Fibroblast of skin of right quadriceps (primary cell): Measurements from ENCODE around the gene LAMC2.

Experiments used
- DNase-seq: peaks from one replicate; pipeline ENCODE4 v3.0.0-alpha.2; 2013

Gene LAMC2

DNA sequence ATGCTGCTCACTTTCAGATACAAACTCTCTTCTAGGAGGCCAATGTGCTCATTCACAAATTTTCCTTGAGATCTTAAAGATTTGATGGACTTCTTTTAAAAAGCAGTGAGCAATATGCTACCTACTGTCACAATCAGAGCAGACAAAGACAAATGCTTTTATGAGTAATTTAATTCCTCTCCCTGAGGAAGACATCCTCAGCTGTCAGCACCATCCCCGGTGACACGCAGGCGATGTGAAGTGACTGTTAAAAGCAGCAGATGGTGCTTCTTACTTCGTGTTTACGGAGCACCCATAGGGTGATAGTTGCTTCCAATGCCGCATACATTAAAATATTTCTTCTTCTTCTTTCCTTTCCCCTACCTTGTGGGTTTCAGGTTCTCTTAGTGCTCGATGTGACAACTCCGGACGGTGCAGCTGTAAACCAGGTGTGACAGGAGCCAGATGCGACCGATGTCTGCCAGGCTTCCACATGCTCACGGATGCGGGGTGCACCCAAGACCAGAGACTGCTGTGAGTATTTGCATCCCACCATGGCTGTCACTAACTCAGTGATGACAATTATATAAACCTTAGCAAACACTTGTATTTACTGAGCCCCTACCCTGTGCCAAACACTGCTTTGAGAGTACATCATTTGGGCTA lies 29.1 kb downstream of the LAMC2 start:
- no peak for DNase-seq

DNA sequence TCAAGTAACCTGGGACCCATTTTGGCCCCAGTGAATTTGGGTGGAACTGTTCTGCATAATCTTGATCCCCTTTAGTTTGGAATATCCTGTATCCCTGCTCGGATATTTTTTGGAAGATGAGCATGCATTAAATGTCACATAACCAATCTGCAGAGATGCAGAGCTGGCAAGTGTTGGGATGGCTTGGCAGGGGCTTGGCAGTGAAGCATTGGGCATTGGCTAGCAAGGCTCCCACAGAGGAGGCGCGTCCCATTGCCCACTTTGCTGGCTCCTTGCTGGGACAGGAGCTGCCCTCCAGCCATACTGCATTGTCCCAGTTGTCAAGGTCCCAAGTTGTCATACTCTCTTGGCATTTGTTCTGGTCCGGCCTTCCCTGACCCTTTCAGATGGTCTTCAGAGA lies 29.9 kb downstream of the LAMC2 start:
- DNase-seq: no peak

DNA sequence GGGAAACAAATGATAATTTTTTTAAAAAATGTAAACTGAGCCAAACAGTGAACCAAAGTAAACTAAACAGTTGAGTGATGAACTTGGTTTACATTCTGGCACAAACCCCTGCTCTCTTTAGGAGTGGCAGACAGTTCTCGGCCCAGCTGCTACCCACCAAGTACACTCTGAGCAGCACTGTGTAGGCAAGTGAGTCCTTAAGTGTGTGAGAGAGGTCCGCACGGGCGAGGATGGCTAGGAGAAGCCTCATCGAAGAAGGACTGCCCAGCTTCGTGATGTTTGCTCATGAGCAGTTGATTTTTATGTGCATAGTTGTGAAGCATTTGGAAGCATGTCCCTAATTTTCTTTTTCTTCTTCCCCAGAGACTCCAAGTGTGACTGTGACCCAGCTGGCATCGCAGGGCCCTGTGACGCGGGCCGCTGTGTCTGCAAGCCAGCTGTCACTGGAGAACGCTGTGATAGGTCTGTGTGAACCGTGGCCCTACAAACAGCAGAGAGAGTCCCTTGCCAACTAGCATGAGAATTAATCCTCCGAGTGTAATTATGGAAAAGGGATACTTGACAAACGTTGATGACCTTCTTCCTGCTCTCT lies 32.1 kb downstream of the LAMC2 start:
- DNase-seq: no peak

DNA sequence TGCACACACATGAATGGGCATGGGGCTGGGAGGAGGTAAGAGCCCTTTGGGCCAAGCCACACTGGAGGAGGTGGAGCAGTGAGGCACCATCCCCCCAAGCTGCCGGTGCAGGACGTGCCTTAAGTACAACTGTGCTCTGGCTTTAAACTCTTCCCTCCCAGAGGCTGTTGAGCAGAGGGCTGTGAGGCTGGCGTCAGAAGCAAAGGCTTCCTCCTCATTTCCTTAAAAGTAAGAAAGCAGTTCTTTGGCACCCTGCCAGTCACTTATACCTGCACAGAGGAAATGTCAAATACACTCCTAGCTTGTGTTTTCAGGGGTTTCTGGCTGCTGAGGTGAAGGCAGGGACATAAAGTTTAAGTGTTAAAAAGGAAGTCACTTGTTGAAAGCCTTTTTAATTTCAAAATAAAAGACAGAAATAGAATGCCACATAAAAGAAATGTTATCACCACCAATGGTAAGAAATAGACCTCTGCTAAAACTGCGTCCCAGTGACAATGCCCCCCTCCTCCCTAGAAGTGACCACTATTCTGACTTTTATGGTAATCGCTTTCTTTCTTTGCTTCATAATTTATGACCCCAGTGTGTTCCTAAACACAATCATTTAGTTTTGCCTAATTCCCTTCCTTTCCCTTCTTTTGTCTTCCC lies 33.0 kb downstream of the LAMC2 start:
- DNase-seq: no peak

DNA sequence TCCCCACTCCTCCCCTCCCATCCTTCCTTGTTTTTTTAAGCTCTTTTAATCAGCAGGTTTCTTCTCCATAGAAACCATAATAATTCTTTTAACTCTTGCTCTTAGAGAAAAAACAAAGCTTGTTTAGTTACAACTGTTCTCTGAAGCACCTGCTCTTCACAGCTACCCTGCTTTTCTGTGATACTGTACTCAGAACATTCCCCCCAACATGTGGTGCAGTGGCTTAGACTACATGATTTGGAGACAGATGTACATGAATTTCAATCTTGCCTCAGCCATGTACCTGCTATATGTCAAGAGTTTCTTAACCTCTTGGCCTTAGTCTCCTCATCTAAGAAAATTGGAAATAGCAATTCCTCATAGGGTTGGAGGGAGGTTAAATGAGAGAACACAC lies 33.5 kb downstream of the LAMC2 start:
- DNase-seq: no peak

DNA sequence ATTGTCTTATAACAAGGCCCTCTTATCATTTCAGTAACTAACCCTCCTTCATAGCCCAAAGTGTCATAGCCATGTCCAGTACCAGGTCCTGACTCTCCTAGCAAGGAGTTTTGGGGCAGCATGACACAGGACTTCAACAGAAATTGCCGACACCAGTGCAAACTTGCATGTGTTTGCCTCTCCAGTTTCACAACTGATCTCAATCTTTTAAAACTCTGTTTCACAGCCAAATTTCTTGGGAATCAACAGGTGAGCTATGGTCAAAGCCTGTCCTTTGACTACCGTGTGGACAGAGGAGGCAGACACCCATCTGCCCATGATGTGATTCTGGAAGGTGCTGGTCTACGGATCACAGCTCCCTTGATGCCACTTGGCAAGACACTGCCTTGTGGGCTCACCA lies 36.8 kb downstream of the LAMC2 start:
- no peak for DNase-seq

DNA sequence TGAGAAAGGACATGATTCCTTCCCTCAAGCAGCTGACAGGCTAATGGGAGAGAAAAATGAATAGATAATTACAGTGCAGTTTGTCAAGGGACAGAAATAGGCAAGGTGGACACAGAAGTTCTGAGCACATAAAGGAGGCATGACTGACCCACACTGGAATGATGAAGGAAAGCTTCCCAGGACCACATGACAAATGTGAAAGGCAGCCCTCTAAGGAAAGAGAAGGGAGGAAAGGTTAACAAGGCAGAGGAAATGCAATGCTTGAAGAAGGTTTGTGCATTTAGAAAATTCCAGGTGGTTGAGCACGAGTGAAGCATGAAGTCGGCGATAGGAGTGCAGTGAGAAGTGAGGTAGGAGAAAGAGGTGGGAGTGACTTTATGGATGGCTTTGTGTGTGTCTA lies 37.4 kb downstream of the LAMC2 start:
- no peak for DNase-seq

DNA sequence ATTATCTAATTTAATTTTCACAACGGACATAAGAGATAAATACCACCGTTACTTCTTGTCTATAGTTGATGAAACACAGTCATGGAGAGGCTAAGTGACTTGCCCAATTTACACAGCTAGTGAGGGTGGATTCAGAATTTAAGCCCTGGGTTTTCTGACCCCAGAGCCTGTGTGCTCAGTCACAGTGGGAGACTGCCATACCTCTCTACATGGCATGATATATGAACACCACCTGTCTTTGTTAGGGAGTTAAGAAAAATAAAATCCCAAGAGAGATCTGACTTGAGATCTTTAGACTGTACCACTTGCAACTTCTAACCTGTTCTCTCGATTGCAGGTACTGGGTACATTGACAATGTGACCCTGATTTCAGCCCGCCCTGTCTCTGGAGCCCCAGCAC lies 40.3 kb downstream of the LAMC2 start:
- DNase-seq: no peak

DNA sequence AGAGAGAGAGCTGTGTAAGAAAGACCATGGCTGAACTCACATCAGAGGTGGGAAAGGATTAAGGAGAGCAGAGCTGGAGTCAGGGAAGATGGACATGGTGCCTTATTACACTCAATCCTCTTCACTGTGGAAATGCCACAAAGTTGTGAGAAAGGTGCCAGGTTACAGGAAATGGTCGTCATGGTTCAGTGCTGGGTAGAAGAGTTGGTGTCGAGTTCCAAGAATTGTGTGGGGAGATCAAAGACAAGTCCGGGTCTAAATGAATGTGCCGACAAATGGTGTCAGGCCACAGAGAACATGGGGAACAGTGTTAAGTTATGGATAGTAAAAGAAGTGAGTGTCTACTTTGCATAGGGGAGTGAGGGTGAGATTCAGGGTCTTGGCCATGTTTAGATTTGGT lies 40.9 kb downstream of the LAMC2 start:
- no peak for DNase-seq

DNA sequence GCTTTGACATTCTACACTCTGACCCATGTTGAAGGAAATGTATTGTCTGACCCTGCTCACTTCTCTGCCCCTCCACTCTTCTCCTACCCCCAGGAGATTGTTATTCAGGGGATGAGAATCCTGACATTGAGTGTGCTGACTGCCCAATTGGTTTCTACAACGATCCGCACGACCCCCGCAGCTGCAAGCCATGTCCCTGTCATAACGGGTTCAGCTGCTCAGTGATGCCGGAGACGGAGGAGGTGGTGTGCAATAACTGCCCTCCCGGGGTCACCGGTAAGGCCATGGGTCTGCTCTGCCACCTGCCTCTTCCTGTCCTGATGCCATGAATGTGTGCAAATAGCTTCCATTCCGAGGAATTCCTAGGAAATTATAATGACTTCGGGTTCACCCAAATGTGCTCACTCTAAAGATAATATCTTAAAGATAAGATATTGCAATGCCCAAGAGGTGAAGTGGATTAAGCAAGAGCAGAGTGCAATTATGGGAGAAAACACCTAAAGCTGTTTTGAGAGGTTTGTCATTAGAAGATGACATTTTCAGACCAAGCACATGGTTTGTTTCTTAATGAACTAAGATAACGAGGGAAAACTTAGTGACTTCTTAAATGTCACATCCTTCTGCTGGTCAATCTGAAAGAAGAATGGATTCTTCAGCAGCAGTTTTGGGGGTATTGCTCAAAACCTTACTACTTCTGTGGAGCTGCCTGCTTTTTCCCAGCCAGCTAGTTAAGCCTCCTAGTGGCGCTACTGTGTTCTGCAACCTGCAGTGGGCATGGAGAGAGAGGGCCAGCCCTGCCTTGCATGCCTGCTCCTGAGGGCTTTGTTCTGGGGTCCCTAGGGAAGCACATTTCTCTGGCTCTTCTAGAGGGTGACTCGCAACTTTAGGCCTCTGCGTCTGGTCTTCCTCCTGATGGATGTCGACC lies 41.6 kb downstream of the LAMC2 start:
- peak; percentile 40 for DNase-seq

DNA sequence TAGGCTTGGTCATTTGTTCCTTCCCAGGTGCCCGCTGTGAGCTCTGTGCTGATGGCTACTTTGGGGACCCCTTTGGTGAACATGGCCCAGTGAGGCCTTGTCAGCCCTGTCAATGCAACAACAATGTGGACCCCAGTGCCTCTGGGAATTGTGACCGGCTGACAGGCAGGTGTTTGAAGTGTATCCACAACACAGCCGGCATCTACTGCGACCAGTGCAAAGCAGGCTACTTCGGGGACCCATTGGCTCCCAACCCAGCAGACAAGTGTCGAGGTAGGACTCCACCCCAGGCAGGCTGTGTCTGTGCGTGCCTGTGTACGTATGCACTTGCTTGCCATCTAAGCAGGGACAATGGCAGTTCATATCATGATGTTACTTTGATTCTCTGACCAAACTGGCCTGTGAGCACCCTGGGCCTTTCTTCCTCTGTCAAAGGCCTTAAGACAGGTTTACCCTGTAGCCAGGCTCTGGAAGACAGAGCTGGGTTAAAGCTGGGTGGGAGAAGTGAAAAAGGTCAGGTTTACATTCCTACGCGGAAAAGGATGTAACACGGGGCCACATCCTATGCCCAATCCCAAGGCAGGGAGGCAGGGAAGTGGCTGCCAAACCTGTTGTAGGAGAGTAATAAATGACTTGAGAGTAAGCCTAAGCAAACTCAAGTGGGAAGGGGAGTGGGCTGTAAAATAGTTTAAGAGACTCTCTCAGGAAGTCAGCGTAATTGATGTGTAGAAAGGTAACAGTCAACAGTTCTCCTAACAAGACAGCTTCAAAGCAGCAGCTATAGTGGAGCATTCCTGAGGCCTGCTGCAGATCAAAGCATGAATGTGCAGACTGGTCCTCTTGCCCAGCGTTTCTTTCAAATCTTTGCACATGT lies 42.5 kb downstream of the LAMC2 start:
- no peak for DNase-seq

DNA sequence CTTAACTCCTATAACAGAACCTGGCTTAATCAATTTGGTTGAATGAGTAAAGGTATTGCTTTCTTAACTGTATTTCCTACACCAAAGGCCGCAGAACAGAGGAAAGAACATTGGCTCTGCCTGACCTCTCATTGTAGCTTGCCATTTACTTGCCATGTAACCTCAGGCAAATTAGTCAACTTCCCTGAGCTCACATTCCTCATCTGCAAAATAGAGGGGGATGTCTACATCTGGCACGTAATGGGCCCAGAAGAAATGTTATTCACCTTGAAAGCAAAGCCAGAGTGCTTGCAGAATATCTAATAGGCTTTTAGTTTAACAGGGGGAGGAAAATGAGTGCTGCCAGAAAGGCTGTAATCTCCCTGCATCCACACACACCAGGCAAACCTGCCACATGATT lies 44.3 kb downstream of the LAMC2 start:
- peak; percentile 51 for DNase-seq

DNA sequence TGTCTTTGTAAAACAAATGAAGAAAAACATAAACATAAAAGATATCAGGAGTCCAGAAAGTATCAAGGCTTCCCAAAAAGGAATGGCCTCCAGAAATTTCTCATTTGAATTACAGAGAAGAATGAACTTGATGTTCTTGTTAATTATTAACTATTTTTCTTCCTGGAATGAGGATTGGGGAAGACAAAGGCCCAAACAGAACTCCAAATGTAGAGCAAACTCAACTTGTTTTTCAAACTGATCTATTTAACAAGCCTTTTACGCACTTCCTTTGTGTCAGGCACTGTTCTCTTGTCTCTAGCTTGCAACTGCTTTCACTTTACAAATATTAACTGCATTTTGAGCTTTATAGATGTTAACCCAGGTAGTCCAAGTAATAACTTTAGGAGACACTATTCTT lies 45.5 kb downstream of the LAMC2 start:
- DNase-seq: no peak

DNA sequence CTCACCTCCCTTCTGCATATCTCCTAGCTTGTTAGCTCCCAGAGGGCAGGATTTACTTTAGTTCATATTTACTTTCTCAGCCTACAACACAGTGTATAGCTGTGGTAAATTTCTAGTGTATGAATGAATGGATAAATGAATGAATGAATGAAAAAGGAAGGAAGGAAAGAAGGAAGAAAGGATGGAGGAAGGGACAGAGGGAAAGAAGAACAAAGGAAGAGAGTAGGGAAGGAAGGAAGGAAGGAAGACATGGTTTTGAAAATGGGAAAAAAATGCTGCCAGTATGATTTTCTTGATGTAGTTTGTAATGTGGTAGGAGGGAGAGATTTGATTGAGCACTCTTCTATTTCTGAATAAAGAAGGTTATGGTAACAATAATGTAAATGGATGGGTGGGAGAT lies 47.0 kb downstream of the LAMC2 start:
- no peak for DNase-seq

DNA sequence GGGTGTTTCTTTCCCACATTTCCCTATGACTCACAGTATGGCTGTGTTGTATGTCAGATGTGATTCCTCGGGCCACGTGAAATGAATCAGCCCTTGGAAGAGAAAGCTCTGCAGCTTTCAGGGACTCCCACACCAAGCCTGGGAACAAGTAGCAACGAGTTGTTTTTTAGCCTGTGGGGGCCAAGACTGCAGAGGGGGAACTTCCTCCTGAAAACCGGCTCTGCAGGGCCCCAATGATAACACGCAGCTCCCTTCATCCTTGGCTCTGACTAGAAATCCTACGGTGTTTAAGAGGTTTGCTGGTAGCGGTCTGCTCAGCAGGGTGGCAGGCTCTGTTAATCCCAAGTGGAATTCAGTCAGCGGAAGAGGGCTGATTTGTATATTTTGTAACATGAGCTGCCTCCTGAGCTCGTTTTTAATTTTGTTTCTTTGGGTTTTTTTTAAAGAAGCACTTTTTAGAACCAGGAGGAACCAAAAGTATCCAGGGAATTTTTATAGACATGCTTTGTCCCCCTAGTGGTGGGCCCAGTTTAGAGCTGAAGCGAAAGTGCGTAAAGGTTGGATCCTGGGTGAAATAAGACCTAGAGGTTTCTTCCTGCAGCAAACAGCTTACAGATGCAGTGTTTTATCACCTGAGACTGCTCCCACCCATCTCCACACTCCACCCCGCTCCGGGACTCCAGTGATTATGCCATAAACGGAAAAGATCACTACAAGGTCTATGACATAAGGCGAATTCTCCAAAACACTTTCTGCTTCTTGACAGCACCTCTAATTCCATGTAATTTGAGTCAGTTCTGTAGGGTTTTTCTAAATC lies 48.8 kb downstream of the LAMC2 start:
- DNase-seq: peak; percentile 94

DNA sequence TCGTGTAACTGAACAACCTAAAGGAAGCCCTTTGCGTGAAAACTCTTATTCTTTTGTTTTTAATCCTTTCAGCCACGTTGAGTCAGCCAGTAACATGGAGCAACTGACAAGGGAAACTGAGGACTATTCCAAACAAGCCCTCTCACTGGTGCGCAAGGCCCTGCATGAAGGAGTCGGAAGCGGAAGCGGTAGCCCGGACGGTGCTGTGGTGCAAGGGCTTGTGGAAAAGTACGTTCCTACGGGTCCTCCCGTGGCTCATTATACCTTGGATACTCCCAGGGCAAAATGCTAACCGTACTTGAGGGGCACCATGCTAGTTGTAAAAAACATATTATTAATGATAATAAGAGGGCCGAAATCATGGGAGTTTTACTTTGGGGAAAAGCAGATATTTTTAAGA lies 49.4 kb downstream of the LAMC2 start:
- DNase-seq: no peak

DNA sequence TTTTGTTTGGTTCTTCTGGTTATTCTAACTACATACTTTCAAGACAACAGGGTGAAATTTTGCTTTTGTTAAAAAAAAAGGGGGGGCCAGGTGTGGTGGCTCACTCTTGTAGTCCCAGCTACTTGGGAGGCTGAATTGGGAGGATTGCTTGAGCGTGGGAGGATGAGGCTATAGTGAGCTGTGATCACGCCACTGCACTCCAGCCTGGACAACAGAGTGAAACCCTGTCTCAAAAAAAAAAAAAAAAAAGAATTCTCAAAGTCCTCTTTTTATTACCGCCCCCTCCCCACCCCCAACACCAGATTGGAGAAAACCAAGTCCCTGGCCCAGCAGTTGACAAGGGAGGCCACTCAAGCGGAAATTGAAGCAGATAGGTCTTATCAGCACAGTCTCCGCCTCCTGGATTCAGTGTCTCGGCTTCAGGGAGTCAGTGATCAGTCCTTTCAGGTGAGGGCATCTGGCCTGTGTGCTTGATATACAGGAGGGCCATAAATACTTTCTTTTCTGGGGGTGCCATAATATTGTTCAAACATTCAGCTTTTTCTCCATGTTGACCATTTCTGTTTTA lies 50.2 kb downstream of the LAMC2 start:
- no peak for DNase-seq

DNA sequence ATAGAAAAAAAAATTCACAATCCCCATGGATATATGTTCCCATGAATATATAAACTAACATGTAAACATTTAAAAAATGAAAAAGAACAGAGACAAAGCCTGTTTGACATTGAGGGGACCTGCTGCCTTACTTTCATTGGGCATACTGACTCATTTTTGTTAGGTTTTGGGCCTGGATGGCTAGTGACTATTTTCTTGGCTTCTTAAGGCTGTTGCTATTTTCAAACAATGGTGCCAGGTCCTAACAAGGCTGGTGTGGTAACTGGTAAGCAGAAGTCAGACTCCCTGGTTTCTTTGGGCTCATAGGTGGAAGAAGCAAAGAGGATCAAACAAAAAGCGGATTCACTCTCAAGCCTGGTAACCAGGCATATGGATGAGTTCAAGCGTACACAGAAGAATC lies 51.0 kb downstream of the LAMC2 start:
- DNase-seq: no peak

DNA sequence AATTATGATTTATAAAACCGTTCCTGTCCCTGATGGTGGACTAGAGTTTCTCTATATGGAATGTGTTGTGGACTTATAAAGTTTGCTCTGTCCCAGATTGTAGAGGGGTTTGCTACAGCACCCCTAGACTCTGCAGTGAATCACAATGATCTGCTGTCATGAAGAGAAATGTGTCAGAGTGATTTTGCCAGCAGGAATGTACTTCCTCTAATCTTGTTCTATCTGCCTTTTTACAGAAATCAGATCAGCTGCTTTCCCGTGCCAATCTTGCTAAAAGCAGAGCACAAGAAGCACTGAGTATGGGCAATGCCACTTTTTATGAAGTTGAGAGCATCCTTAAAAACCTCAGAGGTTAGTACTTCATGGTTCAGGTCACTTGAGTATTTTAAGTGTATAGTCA lies 52.0 kb downstream of the LAMC2 start:
- DNase-seq: peak; percentile 62

DNA sequence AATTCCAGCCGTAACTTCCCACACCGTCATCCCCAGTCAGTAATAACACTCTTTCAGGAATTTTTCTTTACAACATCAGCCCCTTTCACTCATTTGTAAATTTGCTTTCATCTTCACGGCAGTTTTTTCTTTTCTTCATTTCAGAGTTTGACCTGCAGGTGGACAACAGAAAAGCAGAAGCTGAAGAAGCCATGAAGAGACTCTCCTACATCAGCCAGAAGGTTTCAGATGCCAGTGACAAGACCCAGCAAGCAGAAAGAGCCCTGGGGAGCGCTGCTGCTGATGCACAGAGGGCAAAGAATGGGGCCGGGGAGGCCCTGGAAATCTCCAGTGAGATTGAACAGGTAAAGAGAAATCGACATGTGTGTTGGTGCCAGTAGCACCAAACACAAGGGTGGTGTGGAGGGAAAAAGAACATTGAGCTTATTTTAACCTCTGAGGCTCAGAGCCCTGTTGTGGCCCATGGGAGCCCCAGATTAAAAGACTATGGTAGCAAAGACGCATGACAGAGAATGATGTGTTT lies 53.2 kb downstream of the LAMC2 start:
- no peak for DNase-seq
